ENCODE results near the gene CDCP2.

CDCP2 gene

GRCh38 chr1:54152696-54153095 lies at the start of gene CDCP2:
Gene CDCP2 (minus strand): TSS chr1:54153000. CDS start chr1:54152922, 78 bp downstream.
- DNase-seq (ENCODE audit: low spot score), result no peak

- no peak for DNase-seq (ENCODE audit: low spot score)
These were observed 47.8 kb upstream of the CDCP2 start for GRCh38 chr1:54200519-54200997.

GRCh38 chr1:54199765-54200518 lies 47.1 kb upstream of the CDCP2 start, which contains the start of the genes CYB5RL and MRPL37:
Gene CYB5RL (minus strand): TSS chr1:54200030. CDS start chr1:54195616, 4,414 bp downstream.
Gene MRPL37 (plus strand): TSS chr1:54200167. CDS start chr1:54200244, 77 bp downstream.
- peak; percentile 96 for DNase-seq (ENCODE audit: low spot score)

- no peak for DNase-seq (ENCODE audit: low spot score)
These were observed 46.5 kb upstream of the CDCP2 start for GRCh38 chr1:54199151-54199764.

GRCh38 chr1:54193453-54193852 lies 40.7 kb upstream of the CDCP2 start:
- no peak for DNase-seq (ENCODE audit: low spot score)

GRCh38 chr1:54191525-54191924 lies 38.7 kb upstream of the CDCP2 start:
- no peak for DNase-seq (ENCODE audit: low spot score)

- DNase-seq (ENCODE audit: low spot score), result no peak
These were observed 37.7 kb upstream of the CDCP2 start for GRCh38 chr1:54190526-54190925.

- DNase-seq (ENCODE audit: low spot score), result no peak
These were observed 35.5 kb upstream of the CDCP2 start for GRCh38 chr1:54188291-54188690.

GRCh38 chr1:54186056-54186455 lies 33.3 kb upstream of the CDCP2 start:
- no peak for DNase-seq (ENCODE audit: low spot score)

GRCh38 chr1:54180701-54181360 lies 28.0 kb upstream of the CDCP2 start:
- DNase-seq (ENCODE audit: low spot score), result no peak

- DNase-seq (ENCODE audit: low spot score), result no peak
These were observed 25.7 kb upstream of the CDCP2 start for GRCh38 chr1:54178296-54179070.

GRCh38 chr1:54177726-54178125 lies 24.9 kb upstream of the CDCP2 start:
- no peak for DNase-seq (ENCODE audit: low spot score)

GRCh38 chr1:54176621-54177327 lies 24.0 kb upstream of the CDCP2 start:
- no peak for DNase-seq (ENCODE audit: low spot score)

- DNase-seq (ENCODE audit: low spot score), result no peak
These were observed 21.3 kb upstream of the CDCP2 start for GRCh38 chr1:54174106-54174505.

GRCh38 chr1:54173681-54174080 lies 20.9 kb upstream of the CDCP2 start:
- DNase-seq (ENCODE audit: low spot score), result no peak

- DNase-seq (ENCODE audit: low spot score), result no peak
These were observed 20.1 kb upstream of the CDCP2 start for GRCh38 chr1:54172614-54173599.

GRCh38 chr1:54171606-54172005 lies 18.8 kb upstream of the CDCP2 start:
- DNase-seq (ENCODE audit: low spot score), result no peak

GRCh38 chr1:54171016-54171415 lies 18.2 kb upstream of the CDCP2 start:
- no peak for DNase-seq (ENCODE audit: low spot score)

- DNase-seq (ENCODE audit: low spot score), result no peak
These were observed 16.3 kb upstream of the CDCP2 start for GRCh38 chr1:54169068-54169467.

All from CD4-positive, alpha-beta T cell treated with Interleukin-2 at 100 ng/mL for 4 hours (primary cell).